Activated naive CD8-positive, alpha-beta T cell treated with anti-CD3 and anti-CD28 coated beads, Interleukin-2, amount 10 ng/mL, durations not matched to agents 7 days and 5 days (primary cell): ENCODE measurements around the gene ENG. TPM values are rescaled to one million over a fixed set of nuclear protein-coding genes. Genes with fewer than 3 reads are reported as not detected.
"Not testable (repeated sequence)": the region's sequence is repeated elsewhere in the genome, so short reads cannot be mapped to it uniquely, and the experiment has no call there.

Experiments
- ATAC-seq: fragments of 150-1000 bp; cut with Tn5 transposase; one replicate; pipeline ENCODE4 v1.10.0; 2021; ENCODE audit warnings: low read depth, moderate library complexity
- POLR2A ChIA-PET: fragments of 350-600 bp; sonication (Branson Sonifier 250); formaldehyde crosslinking; loops from one replicate; lab custom pipeline; 2021; ENCODE audit warnings: antibody characterized with exemption; lab: Charles Lee
- DNase-seq: peaks from one replicate; pipeline ENCODE4 v3.0.0; 2021
- H3K27ac Mint-ChIP-seq: one replicate; pipeline ENCODE4 v1.8.0; 2022; ENCODE audit warnings: mild to moderate bottlenecking, mixed read lengths
- H3K27me3 Mint-ChIP-seq: one replicate; pipeline ENCODE4 v1.8.0; 2022; ENCODE audit warnings: mild to moderate bottlenecking, moderate library complexity, mixed read lengths
- H3K36me3 Mint-ChIP-seq: one replicate; pipeline ENCODE4 v1.8.0; 2021; ENCODE audit warnings: mild to moderate bottlenecking, mixed read lengths
- H3K4me1 Mint-ChIP-seq: one replicate; pipeline ENCODE4 v1.8.0; 2021; ENCODE audit warnings: mixed read lengths
- H3K4me3 Mint-ChIP-seq: one replicate; pipeline ENCODE4 v1.8.0; 2022; ENCODE audit warnings: mild to moderate bottlenecking, moderate library complexity, mixed read lengths
- H3K9me3 Mint-ChIP-seq: one replicate; pipeline ENCODE4 v1.8.0; 2021; ENCODE audit warnings: mixed read lengths
- total RNA-seq, 2 experiments: library from RNA; stranded (reverse); gene quantifications; one replicate each; pipeline ENCODE4 v1.2.3, GENCODE V29; 2021

The ENG gene
- total RNA-seq, 2 experiments from 2014 or later: 19.7 to 20.1 TPM

DNA sequence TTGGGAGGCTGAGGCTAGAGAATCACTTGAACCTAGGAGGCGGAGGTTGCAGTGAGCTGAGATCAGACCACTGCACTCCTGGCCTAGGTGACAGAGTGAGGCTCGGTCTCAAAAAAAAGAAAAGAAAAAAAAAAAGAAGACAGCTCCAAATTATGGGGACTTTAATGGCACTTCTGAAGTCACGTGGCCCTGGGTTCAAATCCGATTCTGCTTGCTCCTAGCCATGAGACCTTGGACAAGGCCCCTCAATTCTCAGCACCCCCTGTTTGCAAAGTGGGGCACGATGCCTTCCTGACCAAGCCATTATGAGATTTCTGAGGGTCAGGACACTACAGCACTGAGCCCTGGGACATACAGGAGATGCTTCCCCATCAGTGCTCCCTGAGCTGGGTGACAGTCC, 1.1 kb upstream of the ENG start:
- no peak for DNase-seq
- H3K27me3 Mint-ChIP-seq: no peaks in the 10 kb centered on the region
- H3K4me1 Mint-ChIP-seq: peaks cover 24% of the 10 kb centered on the region
- H3K9me3 Mint-ChIP-seq: peaks cover 2% of the 10 kb centered on the region
- H3K27ac Mint-ChIP-seq: peak overlapping the region; percentile 78
- POLR2A ChIA-PET: interaction anchor here (1.9 kb wide), 2 partner anchors 59 to 70 kb away, joined by 4 to 8 read pairs; partner anchors contain the start of gene CDK9
- H3K4me3 Mint-ChIP-seq: peak overlapping the region; percentile 34
- peaks cover 2% of the 10 kb centered on the region for H3K36me3 Mint-ChIP-seq
- ATAC-seq: no peak

DNA sequence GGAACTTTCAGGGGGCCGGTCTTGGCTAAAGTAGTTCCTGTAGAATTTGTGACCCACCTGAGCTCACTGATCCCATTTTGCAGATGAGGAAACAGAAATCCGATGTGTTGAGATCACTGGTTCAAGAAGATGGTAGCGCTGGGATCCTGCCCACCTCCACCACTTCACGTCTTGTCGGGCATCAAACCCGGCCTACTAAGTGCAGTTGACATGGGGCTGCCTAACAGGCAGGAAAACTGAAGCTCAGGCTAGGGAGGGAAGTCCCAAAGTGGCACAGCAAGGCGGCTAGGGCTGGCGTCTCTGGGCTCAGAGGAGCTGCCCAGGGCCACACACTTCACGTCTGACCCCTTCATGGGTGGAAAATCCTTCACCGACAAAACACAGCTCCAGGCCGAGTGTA, 502 bp upstream of the ENG start:
- H3K27ac Mint-ChIP-seq: no peak overlapping the region
- POLR2A ChIA-PET: interaction anchor here (1.2 to 2.8 kb wide), 4 partner anchors 8 to 69 kb away, joined by 3 to 20 read pairs (median 6); partner anchors contain the start of gene CDK9
- H3K27me3 Mint-ChIP-seq: no peaks in the 10 kb centered on the region
- H3K4me1 Mint-ChIP-seq: peaks cover 24% of the 10 kb centered on the region
- H3K36me3 Mint-ChIP-seq: peaks cover 5% of the 10 kb centered on the region
- peaks cover 3% of the 10 kb centered on the region for H3K9me3 Mint-ChIP-seq
- DNase-seq (no peak), ATAC-seq (no peak)
- peak overlapping the region; percentile 39 for H3K4me3 Mint-ChIP-seq

DNA sequence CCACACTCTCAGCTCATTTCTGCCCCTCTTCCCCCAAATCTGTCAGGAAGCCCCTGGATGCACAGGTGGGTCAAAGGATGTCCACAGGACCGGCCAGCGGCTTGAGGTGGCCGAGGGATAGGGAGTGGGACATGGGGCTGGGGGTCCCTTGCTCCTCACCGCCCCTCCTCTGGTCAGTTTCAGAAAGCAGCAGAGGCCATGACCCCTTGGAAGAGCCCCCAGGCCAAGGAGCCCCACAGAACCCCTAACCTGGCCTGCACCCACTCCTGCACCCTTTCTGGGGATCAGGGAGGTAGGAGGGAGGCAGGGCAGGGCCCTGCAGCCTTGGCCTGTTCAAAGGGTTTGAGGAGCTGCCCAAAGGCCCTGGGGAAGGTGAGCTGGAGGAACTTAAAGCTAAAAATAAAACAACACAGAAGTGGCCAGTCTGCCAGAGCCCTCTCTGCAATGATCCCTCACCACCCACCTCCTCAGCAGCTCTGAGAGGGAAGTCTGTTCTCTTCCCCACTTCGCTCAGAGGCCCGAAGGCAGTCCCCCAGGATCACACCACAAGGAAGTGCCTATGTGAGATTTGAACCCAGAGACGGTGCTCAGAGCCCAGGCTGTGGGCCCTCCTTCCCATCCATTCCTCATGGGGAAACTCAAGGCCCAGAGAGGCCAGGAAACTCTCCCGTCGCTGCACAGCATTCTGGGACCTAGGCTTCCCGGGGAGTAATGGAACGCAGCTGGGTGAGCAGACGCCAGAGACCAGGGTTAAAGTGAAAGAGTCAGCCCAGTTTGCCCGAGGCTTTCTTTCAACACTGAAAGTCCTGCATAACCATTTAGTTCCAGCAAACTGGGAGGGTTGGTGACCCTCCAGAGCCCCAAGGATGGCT, 910 bp downstream of the ENG start:
- peak overlapping the region; percentile 87 for H3K27ac Mint-ChIP-seq
- DNase-seq (no peak), ATAC-seq (no peak)
- POLR2A ChIA-PET: interaction anchor here (0.8 to 2.8 kb wide), 6 partner anchors 8 to 119 kb away, joined by 3 to 20 read pairs (median 4); partner anchors contain the start of gene TOR2A
- peaks cover 11% of the 10 kb centered on the region for H3K9me3 Mint-ChIP-seq
- peak overlapping the region; percentile 85 for H3K4me3 Mint-ChIP-seq
- peaks cover 16% of the 10 kb centered on the region for H3K36me3 Mint-ChIP-seq
- no peaks in the 10 kb centered on the region for H3K27me3 Mint-ChIP-seq
- peaks cover 22% of the 10 kb centered on the region for H3K4me1 Mint-ChIP-seq

DNA sequence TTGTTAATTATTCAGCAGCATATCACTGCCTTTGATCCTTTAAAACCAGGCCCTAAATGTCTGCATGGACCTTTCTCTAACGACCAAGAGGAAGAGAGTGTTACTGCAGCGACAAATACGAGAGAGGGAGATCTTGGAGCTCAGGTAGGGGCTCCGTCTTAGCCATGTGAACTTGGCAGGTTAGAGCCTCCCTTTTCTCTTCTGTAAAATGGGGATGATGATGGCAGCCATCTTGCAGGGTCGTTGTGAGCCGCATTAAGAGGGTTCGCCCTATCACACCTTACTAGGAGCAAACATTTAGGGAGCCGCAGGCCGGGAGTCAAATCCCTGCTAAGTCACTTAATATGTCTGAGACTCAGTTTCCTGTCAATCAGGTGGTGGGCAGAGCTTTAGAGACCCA, 1.6 kb downstream of the ENG start:
- DNase-seq (no peak), ATAC-seq (no peak)
- Mint-ChIP-seq H3K9me3 (peaks cover 11% of the 10 kb centered on the region), H3K4me3 (peak overlapping the region; percentile 85), H3K36me3 (peaks cover 22% of the 10 kb centered on the region), H3K27ac (no peak overlapping the region), H3K27me3 (no peaks in the 10 kb centered on the region), H3K4me1 (peaks cover 25% of the 10 kb centered on the region)
- POLR2A ChIA-PET: interaction anchor here (0.6 to 2.8 kb wide), 4 partner anchors 10 to 118 kb away, joined by 3 to 20 read pairs (median 4); partner anchors contain the start of gene TOR2A

DNA sequence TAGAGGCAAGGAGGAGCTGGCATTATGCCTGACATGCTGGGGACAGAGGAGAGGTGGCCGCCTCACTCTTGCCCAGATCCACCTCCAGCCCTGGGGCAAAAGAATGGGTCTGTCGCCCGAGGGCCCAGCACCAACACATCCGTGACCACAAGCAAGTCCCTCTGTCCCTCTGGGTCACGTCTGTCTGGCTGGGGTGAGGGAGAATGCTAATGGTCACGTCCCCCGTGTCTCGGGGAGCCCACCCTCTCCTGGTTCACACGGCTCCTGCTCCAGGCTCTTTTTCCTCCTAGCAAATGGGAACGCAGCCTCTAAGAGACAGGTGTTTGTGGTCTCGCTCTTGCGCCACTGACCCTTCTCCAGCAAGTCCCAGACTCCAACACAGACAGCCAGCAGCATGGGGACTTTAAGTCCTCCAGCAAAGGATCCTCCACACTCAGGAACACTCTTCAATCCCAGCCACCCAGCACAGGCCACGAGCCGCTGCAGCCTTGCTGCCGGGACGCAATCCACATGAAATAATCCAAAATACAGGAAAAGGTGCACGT, 4.1 kb downstream of the ENG start:
- no peak for DNase-seq
- POLR2A ChIA-PET: no interaction called here
- no peak for ATAC-seq
- peaks cover 11% of the 10 kb centered on the region for H3K9me3 Mint-ChIP-seq
- no peak overlapping the region for H3K4me3 Mint-ChIP-seq
- peaks cover 22% of the 10 kb centered on the region for H3K36me3 Mint-ChIP-seq
- H3K27ac Mint-ChIP-seq: no peak overlapping the region
- no peaks in the 10 kb centered on the region for H3K27me3 Mint-ChIP-seq
- peaks cover 18% of the 10 kb centered on the region for H3K4me1 Mint-ChIP-seq

DNA sequence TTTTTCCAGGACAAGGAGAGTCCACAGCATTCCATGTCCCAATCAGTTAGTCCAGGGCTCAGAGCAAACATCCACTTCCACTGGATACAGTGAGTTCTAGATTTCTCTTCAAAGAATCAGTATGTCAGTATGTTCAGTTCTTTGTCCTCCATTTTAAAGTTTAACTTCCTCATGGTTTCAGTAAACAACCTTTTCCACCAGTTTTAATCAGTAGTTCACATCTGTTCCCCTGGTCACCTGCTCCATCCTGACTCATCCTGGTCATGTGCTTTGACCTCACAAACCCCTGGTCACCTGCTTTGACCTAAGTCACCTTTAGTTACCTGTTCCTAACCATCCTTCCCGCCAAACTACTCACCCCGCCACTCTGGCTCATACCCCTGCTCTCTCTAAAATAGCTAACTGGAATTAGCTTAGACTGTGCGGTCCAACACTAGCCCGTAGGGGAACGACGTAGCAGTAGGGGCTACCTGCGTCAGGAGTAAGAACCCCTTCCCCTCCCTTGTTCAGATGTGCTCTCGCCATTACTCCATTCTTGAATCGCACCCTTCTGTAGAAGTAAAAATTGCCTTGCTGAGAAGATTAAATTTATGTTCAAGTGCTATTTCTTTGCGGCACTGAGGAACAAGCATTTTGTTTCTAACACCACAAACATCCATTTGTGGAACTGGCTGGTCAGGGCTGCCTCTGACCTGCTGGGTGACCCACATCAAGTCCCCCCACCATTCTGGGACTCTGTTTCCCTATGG, 5.5 kb downstream of the ENG start:
- POLR2A ChIA-PET: no interaction called here
- no peak for DNase-seq
- no peak overlapping the region for H3K27ac Mint-ChIP-seq
- peaks cover 17% of the 10 kb centered on the region for H3K4me1 Mint-ChIP-seq
- peaks cover 11% of the 10 kb centered on the region for H3K9me3 Mint-ChIP-seq
- ATAC-seq: no peak
- H3K4me3 Mint-ChIP-seq: no peak overlapping the region
- H3K27me3 Mint-ChIP-seq: no peaks in the 10 kb centered on the region
- H3K36me3 Mint-ChIP-seq: peaks cover 22% of the 10 kb centered on the region

DNA sequence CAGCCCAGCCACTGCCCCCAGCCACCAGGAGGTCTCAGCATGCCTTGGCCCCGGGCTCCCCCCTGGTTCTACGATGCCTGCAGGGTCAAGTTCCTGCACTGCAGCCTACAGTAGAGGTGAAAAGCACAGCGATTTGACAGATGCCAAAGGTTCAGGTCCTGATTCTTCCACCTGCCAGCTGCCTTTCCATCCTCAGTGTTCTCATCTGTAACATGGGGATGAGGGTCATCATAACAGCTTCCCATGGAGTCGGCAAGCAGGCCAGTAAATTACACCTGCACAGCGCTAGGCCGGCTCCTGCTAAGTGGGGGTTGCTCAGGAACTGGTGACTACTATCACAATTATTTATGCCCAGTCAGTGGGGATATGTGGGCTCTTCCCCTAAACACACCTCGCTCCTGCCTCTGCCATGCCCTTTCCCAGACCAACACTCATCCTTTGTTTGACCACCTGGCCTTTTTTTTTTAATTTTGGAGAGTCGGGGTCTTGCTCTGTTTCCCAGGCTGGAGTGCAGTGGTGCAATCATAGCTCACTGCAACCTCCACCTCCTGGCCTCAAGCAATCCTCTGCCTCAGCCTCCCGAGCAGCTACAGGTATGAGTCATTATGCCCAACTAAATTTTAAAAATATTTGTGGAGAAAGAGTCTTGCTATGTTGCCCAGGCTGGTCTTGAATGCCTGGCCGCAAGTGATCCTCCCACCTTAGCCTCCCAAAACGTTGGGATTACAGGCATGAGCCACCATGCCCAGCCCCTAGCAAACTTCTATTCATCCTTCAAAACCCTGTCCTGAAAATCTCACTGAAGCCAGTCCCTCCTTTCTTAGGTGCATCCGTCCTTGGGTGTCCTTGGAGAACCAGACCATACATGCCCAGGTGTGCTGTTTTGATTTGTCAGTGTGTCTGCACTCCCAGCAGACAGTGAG, 6.4 kb downstream of the ENG start:
- peaks cover 14% of the 10 kb centered on the region for H3K4me1 Mint-ChIP-seq
- DNase-seq (no peak), ATAC-seq (no peak)
- H3K36me3 Mint-ChIP-seq: peaks cover 22% of the 10 kb centered on the region
- H3K4me3 Mint-ChIP-seq: no peak overlapping the region
- no peak overlapping the region for H3K27ac Mint-ChIP-seq
- POLR2A ChIA-PET: interaction anchor here (0.6 kb wide), 1 partner anchor 76 kb away, joined by 5 read pairs; no protein-coding TSS in a partner anchor
- peaks cover 11% of the 10 kb centered on the region for H3K9me3 Mint-ChIP-seq
- no peaks in the 10 kb centered on the region for H3K27me3 Mint-ChIP-seq

DNA sequence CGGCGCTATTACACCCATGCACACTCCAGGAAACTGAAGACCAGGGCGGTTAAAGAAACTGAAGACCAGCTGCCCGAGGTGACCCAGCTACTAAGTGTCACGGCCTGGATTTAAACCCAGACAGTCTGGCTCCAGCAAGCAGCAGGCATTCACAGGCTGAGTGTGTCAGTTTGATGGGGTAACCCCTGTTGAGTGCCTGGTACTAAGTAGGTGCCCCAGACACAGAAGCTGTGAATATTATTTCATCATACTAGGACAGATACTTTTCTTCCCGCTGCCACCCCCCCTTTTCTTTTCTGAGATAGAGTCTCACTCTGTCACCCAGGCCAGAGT, 7.3 kb downstream of the ENG start:
- Mint-ChIP-seq H3K4me1 (peaks cover 9% of the 10 kb centered on the region), H3K27ac (no peak overlapping the region), H3K4me3 (no peak overlapping the region), H3K36me3 (peaks cover 22% of the 10 kb centered on the region), H3K9me3 (peaks cover 11% of the 10 kb centered on the region), H3K27me3 (no peaks in the 10 kb centered on the region)
- DNase-seq (no peak), ATAC-seq (no peak)
- POLR2A ChIA-PET: no interaction called here

DNA sequence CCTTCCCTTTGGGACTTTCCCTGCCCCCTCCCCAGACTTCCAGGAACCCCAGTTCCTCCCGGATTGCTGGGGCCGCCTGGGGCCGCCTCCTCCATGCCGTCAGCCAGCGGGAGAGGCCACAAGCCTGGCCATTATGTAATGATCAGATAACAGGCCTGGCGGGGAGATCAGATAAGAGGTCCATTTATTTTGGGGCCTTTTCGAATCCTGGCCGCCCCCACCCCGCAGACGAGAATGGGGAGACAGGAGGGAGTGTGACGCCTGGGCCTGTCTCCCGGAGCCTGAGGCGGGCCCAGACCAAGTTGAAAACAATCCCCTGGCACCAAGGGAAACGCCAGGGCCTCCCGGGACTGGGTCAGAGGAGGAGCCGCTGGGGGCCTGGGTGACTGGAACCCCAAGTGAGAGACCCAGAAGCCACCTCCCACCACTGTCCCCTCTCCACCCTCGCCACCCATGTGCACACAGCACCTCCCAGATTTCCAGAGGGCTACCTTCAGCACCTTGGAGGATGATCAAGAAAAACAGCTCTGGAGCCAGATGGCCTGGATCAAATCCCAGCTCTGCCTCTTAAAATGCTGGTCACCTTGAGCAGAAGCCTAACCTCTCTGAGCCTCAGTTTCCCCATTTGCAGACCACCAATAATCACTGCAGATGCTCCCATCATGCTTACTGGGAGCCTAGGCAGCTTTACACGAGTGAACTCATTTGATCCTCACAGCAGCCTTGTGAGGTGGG, 7.8 kb downstream of the ENG start:
- Mint-ChIP-seq H3K4me3 (no peak overlapping the region), H3K27me3 (no peaks in the 10 kb centered on the region), H3K4me1 (peaks cover 3% of the 10 kb centered on the region), H3K36me3 (peaks cover 22% of the 10 kb centered on the region), H3K9me3 (peaks cover 11% of the 10 kb centered on the region), H3K27ac (no peak overlapping the region)
- no peak for DNase-seq
- POLR2A ChIA-PET: no interaction called here
- ATAC-seq: no peak

DNA sequence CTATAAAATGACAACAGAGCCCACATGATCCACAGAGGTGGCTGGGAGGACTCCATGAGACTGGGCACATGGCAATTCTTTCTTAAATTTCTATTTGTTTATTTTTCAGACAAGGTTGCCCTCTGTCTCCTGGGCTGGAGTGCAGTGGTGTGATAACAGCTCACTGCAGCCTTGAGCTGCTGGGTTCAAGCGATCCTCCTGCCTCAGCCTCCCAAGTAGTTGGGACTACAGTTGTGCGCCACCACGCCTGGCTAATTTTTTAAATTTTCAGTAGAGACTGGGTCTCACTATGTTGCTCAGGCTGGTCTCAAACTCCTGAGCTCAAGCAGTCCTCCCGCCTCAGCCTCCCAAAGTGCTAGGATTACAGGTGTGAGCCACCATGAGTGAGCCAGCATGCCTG, 8.8 kb downstream of the ENG start:
- POLR2A ChIA-PET: interaction anchor here (1.2 kb wide), 1 partner anchor 8 kb away, joined by 3 read pairs; no protein-coding TSS in a partner anchor
- not testable (repeated sequence) for H3K4me1 Mint-ChIP-seq, DNase-seq, H3K27ac Mint-ChIP-seq, ATAC-seq, H3K27me3 Mint-ChIP-seq, H3K4me3 Mint-ChIP-seq
- Mint-ChIP-seq H3K9me3 (peaks cover 11% of the 10 kb centered on the region), H3K36me3 (peaks cover 21% of the 10 kb centered on the region)

DNA sequence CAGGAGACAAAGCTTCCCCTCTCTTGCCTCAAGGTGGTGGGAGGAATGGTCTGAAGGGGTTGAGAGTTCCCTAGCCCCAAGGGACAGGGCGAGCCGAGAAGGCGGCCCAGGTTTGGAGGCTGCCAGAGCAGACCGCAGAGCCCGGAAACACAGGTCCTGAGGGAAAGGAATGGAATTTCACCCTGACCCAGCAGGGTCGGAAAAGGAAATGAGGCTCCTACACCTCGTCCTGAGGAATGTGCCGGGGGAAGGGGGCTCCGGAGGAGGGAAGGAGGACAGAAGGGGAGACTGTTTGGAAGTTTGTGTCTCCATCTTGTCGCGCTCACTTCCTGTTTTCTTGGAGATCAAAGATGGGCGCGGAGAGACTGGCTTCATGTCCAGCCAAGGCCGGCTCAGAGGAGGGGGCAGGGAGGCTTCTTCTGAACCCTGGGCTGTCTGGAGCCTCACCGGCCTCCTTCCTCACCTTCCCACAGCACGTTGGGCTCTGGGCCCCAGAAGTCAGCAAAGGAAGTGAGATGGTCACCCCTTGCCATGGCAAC, 9.6 kb downstream of the ENG start:
- Mint-ChIP-seq H3K4me1 (peaks cover 3% of the 10 kb centered on the region), H3K36me3 (peaks cover 18% of the 10 kb centered on the region), H3K27me3 (no peaks in the 10 kb centered on the region), H3K9me3 (peaks cover 8% of the 10 kb centered on the region), H3K4me3 (no peak overlapping the region), H3K27ac (no peak overlapping the region)
- POLR2A ChIA-PET: interaction anchor here (1.2 kb wide), 1 partner anchor 9 kb away, joined by 3 read pairs; no protein-coding TSS in a partner anchor
- DNase-seq (no peak), ATAC-seq (no peak)
